ENCODE measurements around the gene NLRP11.

NLRP11 gene

DNA sequence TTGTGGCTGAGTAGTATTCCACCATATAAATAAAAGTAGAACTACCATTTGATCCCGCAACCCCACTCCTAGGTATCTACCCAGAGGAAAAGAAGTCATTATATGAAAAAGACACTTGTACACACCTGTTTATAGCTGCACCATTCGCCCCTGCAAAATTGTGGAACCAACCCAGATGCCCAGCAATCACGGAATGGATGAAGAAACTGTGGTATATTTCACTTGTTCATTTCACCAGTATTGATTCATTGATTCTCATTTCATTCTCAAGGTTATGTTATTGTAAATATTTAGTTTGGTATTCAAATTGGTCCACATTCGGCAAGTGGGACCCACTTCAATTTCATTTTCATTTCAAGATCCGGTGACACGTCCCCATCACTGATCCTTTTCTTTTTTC, 81.1 kb downstream of the NLRP11 start:
- no peak overlapping the region for H3K4me2 ChIP-seq (ENCODE audit: low read length)
- H3K4me3 ChIP-seq (ENCODE audit: low read length), result no peak overlapping the region
- H3K9me2 ChIP-seq (replicated peaks; ENCODE audit: control insufficient read depth, low read length), result no peaks in the 10 kb centered on the region
- no peak for TF ChIP-seq EZH2phosphoT487 (IDR thresholded peaks at IDR 0.05; ENCODE audit: borderline replicate concordance, low read length)
- TF ChIP-seq, protein P1, sequence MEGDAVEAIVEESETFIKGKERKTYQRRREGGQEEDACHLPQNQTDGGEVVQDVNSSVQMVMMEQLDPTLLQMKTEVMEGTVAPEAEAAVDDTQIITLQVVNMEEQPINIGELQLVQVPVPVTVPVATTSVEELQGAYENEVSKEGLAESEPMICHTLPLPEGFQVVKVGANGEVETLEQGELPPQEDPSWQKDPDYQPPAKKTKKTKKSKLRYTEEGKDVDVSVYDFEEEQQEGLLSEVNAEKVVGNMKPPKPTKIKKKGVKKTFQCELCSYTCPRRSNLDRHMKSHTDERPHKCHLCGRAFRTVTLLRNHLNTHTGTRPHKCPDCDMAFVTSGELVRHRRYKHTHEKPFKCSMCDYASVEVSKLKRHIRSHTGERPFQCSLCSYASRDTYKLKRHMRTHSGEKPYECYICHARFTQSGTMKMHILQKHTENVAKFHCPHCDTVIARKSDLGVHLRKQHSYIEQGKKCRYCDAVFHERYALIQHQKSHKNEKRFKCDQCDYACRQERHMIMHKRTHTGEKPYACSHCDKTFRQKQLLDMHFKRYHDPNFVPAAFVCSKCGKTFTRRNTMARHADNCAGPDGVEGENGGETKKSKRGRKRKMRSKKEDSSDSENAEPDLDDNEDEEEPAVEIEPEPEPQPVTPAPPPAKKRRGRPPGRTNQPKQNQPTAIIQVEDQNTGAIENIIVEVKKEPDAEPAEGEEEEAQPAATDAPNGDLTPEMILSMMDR (IDR thresholded peaks at IDR 0.05; ENCODE audit: low read depth, low read length, poor library complexity, severe bottlenecking), result no peak
- no peaks in the 10 kb centered on the region for H3K4me1 ChIP-seq (ENCODE audit: control insufficient read depth, low read length)
- H4K20me1 ChIP-seq (ENCODE audit: control insufficient read depth, insufficient read depth, low read depth, low read length), result no peaks in the 10 kb centered on the region
- no peaks in the 10 kb centered on the region for H3K79me2 ChIP-seq (ENCODE audit: control insufficient read depth, low read length)
- peaks cover 3% of the 10 kb centered on the region; the same call in 1 of the 2 replicates for H3K27me3 ChIP-seq (ENCODE audit: control insufficient read depth, low read length)
- no peak overlapping the region for H3K27ac ChIP-seq (ENCODE audit: low read depth, low read length)
- no peaks in the 10 kb centered on the region for H3K36me3 ChIP-seq (ENCODE audit: control insufficient read depth, low read length)
- no peaks in the 10 kb centered on the region for H3K9me3 ChIP-seq (ENCODE audit: control insufficient read depth, insufficient read depth, low read length)
- H3F3A ChIP-seq (ENCODE audit: control insufficient read depth, insufficient read depth), result no peaks in the 10 kb centered on the region

DNA sequence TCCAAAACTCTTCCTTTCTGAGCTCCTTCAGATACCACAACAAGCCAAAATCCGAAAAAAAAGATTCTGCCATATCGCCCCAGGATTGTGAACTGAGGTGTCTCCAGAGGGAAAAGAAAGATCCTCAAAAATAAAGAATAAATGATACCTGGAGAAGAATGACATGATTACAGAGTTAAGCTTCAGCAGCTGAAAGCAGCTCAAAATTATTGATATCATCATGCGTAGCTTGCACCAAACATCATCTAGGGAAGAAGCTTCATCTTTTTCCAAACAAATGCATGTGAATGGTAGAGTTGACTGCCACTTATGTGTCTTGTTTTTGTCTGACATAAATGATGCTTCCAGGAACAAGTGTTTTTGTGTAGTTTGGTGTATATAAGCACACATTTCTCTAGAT, 93.5 kb downstream of the NLRP11 start, which contains the start of gene NLRP9:
TSS of gene NLRP9 (minus strand) at position 101 of the 400 bp plus-strand sequence. CDS start at position 73, 28 bp downstream.
- no peak for TF ChIP-seq EZH2phosphoT487 (IDR thresholded peaks at IDR 0.05; ENCODE audit: borderline replicate concordance, low read length)
- TF ChIP-seq, protein P1 (IDR thresholded peaks at IDR 0.05; ENCODE audit: low read depth, low read length, poor library complexity, severe bottlenecking), result no peak
- H3F3A ChIP-seq (ENCODE audit: control insufficient read depth, insufficient read depth), result no peaks in the 10 kb centered on the region
- H3K27me3 ChIP-seq (ENCODE audit: control insufficient read depth, low read length), result no peaks in the 10 kb centered on the region; the same call in 1 of the 2 replicates
- no peaks in the 10 kb centered on the region for H3K9me2 ChIP-seq (replicated peaks; ENCODE audit: control insufficient read depth, low read length)
- no peak within 1 kb of the TSS for H3K4me2 ChIP-seq (ENCODE audit: low read length)
- no peaks in the 10 kb centered on the region for H3K36me3 ChIP-seq (ENCODE audit: control insufficient read depth, low read length)
- H3K9me3 ChIP-seq (ENCODE audit: control insufficient read depth, insufficient read depth, low read length), result no peaks in the 10 kb centered on the region
- no peak within 1 kb of the TSS for H3K27ac ChIP-seq (ENCODE audit: low read depth, low read length)
- H3K4me1 ChIP-seq (ENCODE audit: control insufficient read depth, low read length), result no peaks in the 10 kb centered on the region
- H3K79me2 ChIP-seq (ENCODE audit: control insufficient read depth, low read length), result no peaks in the 10 kb centered on the region
- H3K4me3 ChIP-seq (ENCODE audit: low read length), result no peak within 1 kb of the TSS
- no peaks in the 10 kb centered on the region for H4K20me1 ChIP-seq (ENCODE audit: control insufficient read depth, insufficient read depth, low read depth, low read length)

All from DOHH2 (cell line).